Measurements from ENCODE around the gene CREB3L2.

DNA sequence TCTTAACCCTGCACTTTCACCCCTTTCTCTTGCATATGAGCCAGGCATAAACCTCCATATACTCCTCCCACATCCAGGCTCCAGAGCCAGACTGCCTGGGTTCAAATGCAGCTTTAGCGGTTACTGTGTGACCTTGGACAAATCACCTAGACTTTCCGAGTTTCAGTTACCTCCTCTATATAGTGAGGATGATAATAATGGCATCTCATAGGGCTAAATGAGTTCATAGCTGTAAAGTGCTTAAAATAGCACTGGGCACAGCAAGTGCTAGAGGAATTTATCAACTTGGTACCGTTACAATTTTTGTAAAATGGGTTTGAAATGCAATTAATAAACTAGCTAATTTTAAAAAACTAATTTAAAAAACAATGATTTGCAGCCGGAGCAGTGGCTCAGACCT is 101.7 kb downstream of the CREB3L2 start:
- TF ChIP-seq, protein P1, sequence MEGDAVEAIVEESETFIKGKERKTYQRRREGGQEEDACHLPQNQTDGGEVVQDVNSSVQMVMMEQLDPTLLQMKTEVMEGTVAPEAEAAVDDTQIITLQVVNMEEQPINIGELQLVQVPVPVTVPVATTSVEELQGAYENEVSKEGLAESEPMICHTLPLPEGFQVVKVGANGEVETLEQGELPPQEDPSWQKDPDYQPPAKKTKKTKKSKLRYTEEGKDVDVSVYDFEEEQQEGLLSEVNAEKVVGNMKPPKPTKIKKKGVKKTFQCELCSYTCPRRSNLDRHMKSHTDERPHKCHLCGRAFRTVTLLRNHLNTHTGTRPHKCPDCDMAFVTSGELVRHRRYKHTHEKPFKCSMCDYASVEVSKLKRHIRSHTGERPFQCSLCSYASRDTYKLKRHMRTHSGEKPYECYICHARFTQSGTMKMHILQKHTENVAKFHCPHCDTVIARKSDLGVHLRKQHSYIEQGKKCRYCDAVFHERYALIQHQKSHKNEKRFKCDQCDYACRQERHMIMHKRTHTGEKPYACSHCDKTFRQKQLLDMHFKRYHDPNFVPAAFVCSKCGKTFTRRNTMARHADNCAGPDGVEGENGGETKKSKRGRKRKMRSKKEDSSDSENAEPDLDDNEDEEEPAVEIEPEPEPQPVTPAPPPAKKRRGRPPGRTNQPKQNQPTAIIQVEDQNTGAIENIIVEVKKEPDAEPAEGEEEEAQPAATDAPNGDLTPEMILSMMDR (IDR thresholded peaks at IDR 0.05) = no peak
- no peak for TF ChIP-seq POLR2A (IDR thresholded peaks at IDR 0.05)
